Activated CD4-positive, alpha-beta T cell treated with anti-CD3 and anti-CD28 coated beads, Interleukin-10, Interleukin-2, amounts not matched to agents 100 ng/mL and 50 ng/mL, durations not matched to agents 16 hours and 8 hours (primary cell): ENCODE data around the gene CLEC4M.
"Not testable (repeated sequence)": the region's sequence is repeated elsewhere in the genome, so short reads cannot be mapped to it uniquely, and the experiment has no call there.

Experiments used
- DNase-seq: peaks from one replicate; pipeline ENCODE4 v3.0.0-alpha.2; 2020

Gene CLEC4M

GRCh38 chr19:7775761-7776160, 12.7 kb downstream of the CLEC4M start:
- no peak for DNase-seq

- no peak for DNase-seq
These were observed 15.0 kb downstream of the CLEC4M start for GRCh38 chr19:7778081-7778480.

GRCh38 chr19:7779631-7780486, 16.8 kb downstream of the CLEC4M start:
- no peak for DNase-seq

- no peak for DNase-seq
These were observed 18.1 kb downstream of the CLEC4M start for GRCh38 chr19:7781157-7781556.

- DNase-seq = no peak
These were observed 21.0 kb downstream of the CLEC4M start for GRCh38 chr19:7783991-7784423.

- no peak for DNase-seq
These were observed 21.8 kb downstream of the CLEC4M start for GRCh38 chr19:7784856-7785255.

- DNase-seq = no peak
These were observed 24.1 kb downstream of the CLEC4M start for GRCh38 chr19:7787141-7787540.

- no peak for DNase-seq
These were observed 24.6 kb downstream of the CLEC4M start for GRCh38 chr19:7787602-7788177.

- no peak for DNase-seq
These were observed 25.3 kb downstream of the CLEC4M start for GRCh38 chr19:7788178-7788932.

- DNase-seq = no peak
These were observed 25.9 kb downstream of the CLEC4M start for GRCh38 chr19:7788933-7789323.

- no peak for DNase-seq
These were observed 26.4 kb downstream of the CLEC4M start for GRCh38 chr19:7789447-7789846.

GRCh38 chr19:7790416-7790815, 27.4 kb downstream of the CLEC4M start:
- DNase-seq = no peak

- no peak for DNase-seq
These were observed 29.2 kb downstream of the CLEC4M start for GRCh38 chr19:7792281-7792680.

- not testable (repeated sequence) for DNase-seq
These were observed 29.7 kb downstream of the CLEC4M start for GRCh38 chr19:7792701-7793100.

- DNase-seq = no peak
These were observed 30.4 kb downstream of the CLEC4M start for GRCh38 chr19:7793493-7793892.

GRCh38 chr19:7795555-7796161, 32.6 kb downstream of the CLEC4M start:
- no peak for DNase-seq

GRCh38 chr19:7799640-7800355, 36.8 kb downstream of the CLEC4M start:
- DNase-seq = peak; percentile 71

GRCh38 chr19:7801020-7801570, 38.1 kb downstream of the CLEC4M start:
- DNase-seq = no peak

- no peak for DNase-seq
These were observed 43.2 kb downstream of the CLEC4M start for GRCh38 chr19:7806234-7806633.

GRCh38 chr19:7806876-7807275, 43.8 kb downstream of the CLEC4M start:
- DNase-seq = no peak

GRCh38 chr19:7808108-7808507, 45.1 kb downstream of the CLEC4M start:
- no peak for DNase-seq

- DNase-seq = no peak
These were observed 48.9 kb downstream of the CLEC4M start for GRCh38 chr19:7811989-7812388.
